K562 (cell line): Measurements from ENCODE around the gene ISOC1. TPM values are rescaled to one million over a fixed set of nuclear protein-coding genes. Genes with fewer than 3 reads are reported as not detected.
A peak's percentile ranks its signal among the peaks of the same experiment; 100 is the strongest.

Experiments
- MGA ChIP-seq: fragments of 450-650 bp; IDR thresholded peaks from 2 replicates; pipeline ENCODE4 v1.6.1; 2016; ENCODE audit warnings: mild to moderate bottlenecking, moderate library complexity
- NBN ChIP-seq: fragments of 450-650 bp; IDR thresholded peaks from 2 replicates; pipeline ENCODE4 v1.6.1; 2016; ENCODE audit warnings: low read depth, mild to moderate bottlenecking
- SIN3A ChIP-seq, 2 experiments: fragments of 150-350 bp in 1 of 2; IDR thresholded peaks; 2 replicates each; pipeline ENCODE4 v1.6.1; 2011 to 2016; ENCODE audit warnings: borderline replicate concordance in 2 of 2, low read depth in 2 of 2, low read length in 2 of 2, mild to moderate bottlenecking in 2 of 2, moderate library complexity in 2 of 2; ENCODE audit not compliant: control insufficient read depth in 1 of 2
- ZNF518B ChIP-seq: fragments of 250-450 bp; sonication (Bioruptor Pico); IDR thresholded peaks from 2 replicates; pipeline ENCODE4 v1.5.0; 2021; ENCODE audit warnings: mild to moderate bottlenecking, moderate library complexity
- polyA plus RNA-seq, 8 experiments: library from polyadenylated mRNA; depleted of rRNA in 4 of 8; stranded (reverse) in 5 of 8; unstranded in 3 of 8; fragments of >200 nt; fragmentation: Nextera tagmentation in 2 of 8; fragmentation: Illumina TruSeq in 1 of 8; extraction: Ambion mirVana in 2 of 8; extraction: Trizol in 1 of 8; gene quantifications; 2 replicates each; pipeline versions ENCODE4 v1.2.1 to v1.2.3, GENCODE V29; 2011 to 2014; ENCODE audit warnings: inconsistent platforms in 1 of 8, missing spikeins in 1 of 8
- total RNA-seq, 7 experiments: library from RNA; depleted of rRNA in 6 of 7; stranded (reverse); fragments of >200 nt in 6 of 7; fragmentation: Illumina TruSeq in 2 of 7; extraction: Trizol in 2 of 7; gene quantifications; 2 replicates each; pipeline versions ENCODE4 v1.2.1 to v1.2.3, GENCODE V29; 2011 to 2021; ENCODE audit warnings: low replicate concordance in 1 of 7
- TF ChIP-seq, protein P1 (sequence below): fragments of 250-450 bp; sonication (Bioruptor Pico); IDR thresholded peaks from 2 replicates; pipeline ENCODE4 v1.5.1; 2021; ENCODE audit warnings: mild to moderate bottlenecking

ISOC1 gene
- total and polyA plus RNA-seq, 9 of the 15 experiments (the other 6 are each of a cell fraction or from before 2014, with no cell fraction given), result 14.0 to 67.9 (median 51.3) TPM

- TF ChIP-seq MGA (peak; percentile 79), NBN (peak; percentile 42; the same call in 1 of the 2 replicates), ZNF518B (CRISPR knock-in tag) (no peak), SIN3A (IDR thresholded peaks at IDR 0.05; ENCODE audit: borderline replicate concordance in 2 of 2, control insufficient read depth in 1 of 2, low read depth in 2 of 2, low read length in 2 of 2) (peak; percentile 7 to 77; a peak in 1 of 4 replicates)
- TF ChIP-seq, protein P1, sequence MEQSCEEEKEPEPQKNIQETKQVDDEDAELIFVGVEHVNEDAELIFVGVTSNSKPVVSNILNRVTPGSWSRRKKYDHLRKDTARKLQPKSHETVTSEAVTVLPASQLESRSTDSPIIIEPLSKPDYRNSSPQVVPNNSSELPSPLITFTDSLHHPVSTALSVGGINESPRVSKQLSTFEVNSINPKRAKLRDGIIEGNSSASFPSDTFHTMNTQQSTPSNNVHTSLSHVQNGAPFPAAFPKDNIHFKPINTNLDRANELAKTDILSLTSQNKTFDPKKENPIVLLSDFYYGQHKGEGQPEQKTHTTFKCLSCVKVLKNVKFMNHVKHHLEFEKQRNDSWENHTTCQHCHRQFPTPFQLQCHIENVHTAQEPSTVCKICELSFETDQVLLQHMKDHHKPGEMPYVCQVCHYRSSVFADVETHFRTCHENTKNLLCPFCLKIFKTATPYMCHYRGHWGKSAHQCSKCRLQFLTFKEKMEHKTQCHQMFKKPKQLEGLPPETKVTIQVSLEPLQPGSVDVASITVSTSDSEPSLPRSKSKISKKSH (CRISPR knock-in tag), result no peak
- TF ChIP-seq, all 486 proteins: peak for 89
These were observed at the start of gene ISOC1 (continued) for GRCh38 chr5:129094087-129094923.
